Left lung (tissue), 10 donors: ENCODE data around the gene ISLR. TPM values are rescaled to one million over a fixed set of nuclear protein-coding genes. Genes with fewer than 3 reads are reported as not detected.

Experiments
- ATAC-seq: fragments of 200-7000 bp; cut with Tn5 transposase; one replicate; pipeline ENCODE4 v1.9.1; 2020; ENCODE audit warnings: moderate library complexity
- DNase-seq, 4 donors: peaks; one replicate each; pipeline ENCODE4 v3.0.0-alpha.2; 2013 to 2020
- H3K27ac ChIP-seq, 2 donors: fragments of 200-600 bp; sonication (generic) in 1 of 2; one replicate each; pipeline versions ENCODE4 v1.5.0 to v1.8.0; 2020 to 2021
- H3K27me3 ChIP-seq, 2 donors: fragments of 200-600 bp; sonication (generic) in 1 of 2; one replicate each; pipeline versions ENCODE4 v1.5.0 to v1.8.0; 2020 to 2021
- H3K36me3 ChIP-seq, 2 donors: fragments of 200-600 bp; sonication (generic) in 1 of 2; one replicate each; pipeline versions ENCODE4 v1.5.0 to v1.8.0; 2020 to 2021
- H3K4me1 ChIP-seq, 2 donors: fragments of 200-600 bp; one replicate each; pipeline ENCODE4 v1.8.0; 2021
- H3K4me3 ChIP-seq, 2 donors: fragments of 200-600 bp; sonication (generic) in 1 of 2; one replicate each; pipeline versions ENCODE4 v1.5.0 to v1.8.0; 2020 to 2021; ENCODE audit warnings: mild to moderate bottlenecking in 1 of 2
- H3K9me3 ChIP-seq, 2 donors: fragments of 200-600 bp; sonication (generic) in 1 of 2; one replicate each; pipeline versions ENCODE4 v1.5.0 to v1.8.0; 2020 to 2021
- CTCF ChIP-seq, 2 donors: fragments of 200-600 bp; sonication (generic) in 1 of 2; IDR thresholded peaks; one replicate each; pipeline versions ENCODE4 v1.5.0 to v1.8.0; 2021; ENCODE audit warnings: antibody characterized with exemption in 2 of 2
- intact Hi-C, 2 donors: fragments of 100-400 bp; cut with DNase I; formaldehyde crosslinking; loops; one replicate each; pipeline versions ENCODE4 v1.11.2 to v1.14.2; 2022
- polyA plus RNA-seq, 6 donors: library from polyadenylated mRNA; unstranded; fragments of 120-200 nt; gene quantifications; one replicate each; pipeline ENCODE4 v1.2.1, GENCODE V29; 2013; ENCODE audit not compliant: insufficient read length in 6 of 6
- total RNA-seq, 2 donors: library from RNA; stranded (reverse); fragmentation: NEBNext Ultra II Directional; extraction: Animal tissue kit (Norgen Biotek cat#: 25700); gene quantifications; one replicate each; pipeline ENCODE4 v1.2.1, GENCODE V29; 2021
- donor health status: DM: no; HTN: yes; CAD: no.
- donor health status: DM: no; HTN: no; CAD: no.

ISLR gene
- total and polyA plus RNA-seq, 8 donors = 10.4 to 60.1 (median 52.6) TPM

- intact Hi-C loops = no loop called here
- no peaks in the 10 kb centered on the region for H3K36me3 ChIP-seq
- no peak within 1 kb of the TSS for H3K27ac ChIP-seq
- peaks cover 76 to 98% of the 10 kb centered on the region in 2 donors for H3K27me3 ChIP-seq
- no peaks in the 10 kb centered on the region for H3K9me3 ChIP-seq
- no peak for ATAC-seq
- H3K4me3 ChIP-seq = peak within 1 kb of the TSS in 1 of 2 donors; percentile 17
- H3K4me1 ChIP-seq = peaks cover 4 to 50% of the 10 kb centered on the region in 2 donors
- peak in 2 of 4 donors; percentile 11 to 45 for DNase-seq
- TF ChIP-seq CTCF (IDR thresholded peaks at IDR 0.05) = no peak
These were observed 43.2 kb upstream of the ISLR start, which contains the start of gene ISLR2 for GRCh38 chr15:74130155-74130848. Gene ISLR2 (plus strand): TSS chr15:74130586. CDS start chr15:74132755, 2,169 bp downstream.

- H3K4me1 ChIP-seq = peaks cover 10 to 57% of the 10 kb centered on the region in 2 donors
- no peak overlapping the region for H3K27ac ChIP-seq
- no peaks in the 10 kb centered on the region for H3K9me3 ChIP-seq
- TF ChIP-seq CTCF (IDR thresholded peaks at IDR 0.05) = no peak
- no peak for ATAC-seq
- intact Hi-C loops = no loop called here
- no peaks in the 10 kb centered on the region for H3K36me3 ChIP-seq
- DNase-seq = no peak
- no peak overlapping the region for H3K4me3 ChIP-seq
- H3K27me3 ChIP-seq = peaks cover 84 to 98% of the 10 kb centered on the region in 2 donors
These were observed 42.5 kb upstream of the ISLR start for GRCh38 chr15:74130849-74131627.

GRCh38 chr15:74131628-74132413 lies 41.7 kb upstream of the ISLR start:
- no peak for TF ChIP-seq CTCF (IDR thresholded peaks at IDR 0.05)
- ATAC-seq (no peak), DNase-seq (no peak)
- Histone ChIP-seq H3K4me1 (peaks cover 11 to 63% of the 10 kb centered on the region in 2 donors), H3K4me3 (no peak overlapping the region), H3K27me3 (peaks cover 90 to 99% of the 10 kb centered on the region in 2 donors), H3K9me3 (no peaks in the 10 kb centered on the region), H3K27ac (no peak overlapping the region), H3K36me3 (no peaks in the 10 kb centered on the region)
- intact Hi-C loops = no loop called here

GRCh38 chr15:74132681-74133651 lies 40.5 kb upstream of the ISLR start:
- intact Hi-C loops = no loop called here
- no peak for TF ChIP-seq CTCF (IDR thresholded peaks at IDR 0.05)
- Histone ChIP-seq H3K4me1 (peaks cover 11 to 58% of the 10 kb centered on the region in 2 donors), H3K27me3 (peaks cover 92 to 100% of the 10 kb centered on the region in 2 donors), H3K36me3 (no peaks in the 10 kb centered on the region), H3K4me3 (no peak overlapping the region), H3K27ac (no peak overlapping the region), H3K9me3 (no peaks in the 10 kb centered on the region)
- ATAC-seq (no peak), DNase-seq (no peak)
